ENCODE results near the gene PHF10.

Gene PHF10

GRCh38 chr6:169669889-169670288 lies 54.4 kb downstream of the PHF10 start:
- no peak for DNase-seq

- no peak for DNase-seq
Measured at GRCh38 chr6:169669147-169669546, 55.2 kb downstream of the PHF10 start.

GRCh38 chr6:169668203-169668847 lies 56.0 kb downstream of the PHF10 start:
- no peak for DNase-seq

GRCh38 chr6:169667716-169668115 lies 56.6 kb downstream of the PHF10 start:
- no peak for DNase-seq

- DNase-seq, result no peak
Measured at GRCh38 chr6:169666441-169666840, 57.9 kb downstream of the PHF10 start.

- DNase-seq, result no peak
Measured at GRCh38 chr6:169665289-169665688, 59.0 kb downstream of the PHF10 start.

- no peak for DNase-seq
Measured at GRCh38 chr6:169664227-169664626, 60.1 kb downstream of the PHF10 start.

GRCh38 chr6:169663468-169663867 lies 60.8 kb downstream of the PHF10 start:
- DNase-seq, result no peak

GRCh38 chr6:169661391-169661756 lies 62.9 kb downstream of the PHF10 start:
- no peak for DNase-seq

- no peak for DNase-seq
Measured at GRCh38 chr6:169660751-169661390, 63.4 kb downstream of the PHF10 start.

- DNase-seq, result no peak
Measured at GRCh38 chr6:169659820-169660610, 64.3 kb downstream of the PHF10 start.

GRCh38 chr6:169657284-169657610 lies 67.1 kb downstream of the PHF10 start:
- DNase-seq, result no peak

- no peak for DNase-seq
Measured at GRCh38 chr6:169656546-169657283, 67.6 kb downstream of the PHF10 start.

GRCh38 chr6:169654598-169655391 lies 69.5 kb downstream of the PHF10 start:
- DNase-seq, result peak; percentile 79

Measured in fibroblast of skin of right biceps (primary cell).